Parathyroid adenoma (tissue), 2 donors: ENCODE measurements around the gene COL5A2.

ENCODE experiments used
- H2AFZ ChIP-seq: fragments of 300-600 bp; sonication (generic); one replicate; pipeline ENCODE4 v1.7.0; 2017; ENCODE audit warnings: antibody characterized with exemption, mild to moderate bottlenecking
- H3K27ac ChIP-seq: fragments of 300-600 bp; sonication (generic); one replicate; pipeline ENCODE4 v1.7.0; 2017
- H3K27me3 ChIP-seq: fragments of 300-600 bp; sonication (generic); one replicate; pipeline ENCODE4 v1.7.0; 2017; ENCODE audit warnings: low read length; ENCODE audit not compliant: control insufficient read depth, insufficient read depth
- H3K36me3 ChIP-seq: fragments of 300-600 bp; sonication (generic); one replicate; pipeline ENCODE4 v1.7.0; 2017; ENCODE audit warnings: low read length; ENCODE audit not compliant: control insufficient read depth, insufficient read depth
- H3K4me1 ChIP-seq: fragments of 300-600 bp; sonication (generic); one replicate; pipeline ENCODE4 v1.7.0; 2017; ENCODE audit warnings: control low read depth
- H3K4me2 ChIP-seq: fragments of 300-600 bp; sonication (generic); one replicate; pipeline ENCODE4 v1.7.0; 2017; ENCODE audit warnings: low read length
- H3K4me3 ChIP-seq: fragments of 300-600 bp; sonication (generic); one replicate; pipeline ENCODE4 v1.7.0; 2017; ENCODE audit warnings: low read depth, low read length
- H3K79me2 ChIP-seq: fragments of 300-600 bp; sonication (generic); one replicate; pipeline ENCODE4 v1.7.0; 2017; ENCODE audit warnings: control low read depth
- H3K9ac ChIP-seq: fragments of 300-600 bp; sonication (generic); one replicate; pipeline ENCODE4 v1.7.0; 2017; ENCODE audit warnings: mild to moderate bottlenecking
- H3K9me3 ChIP-seq: fragments of 300-600 bp; sonication (generic); one replicate; pipeline ENCODE4 v1.7.0; 2017; ENCODE audit warnings: low read length; ENCODE audit not compliant: control insufficient read depth
- CTCF ChIP-seq: fragments of 300-600 bp; sonication (generic); IDR thresholded peaks from one replicate; pipeline ENCODE4 v1.7.0; 2017; ENCODE audit warnings: antibody characterized with exemption, mild to moderate bottlenecking
- donor health status: primary hyperparathyroidism.

Gene COL5A2

GRCh38 chr2:189047171-189047888 lies 132.2 kb downstream of the COL5A2 start:
- no peaks in the 10 kb centered on the region for H3K27me3 ChIP-seq
- H3K9ac ChIP-seq, result no peak overlapping the region
- no peaks in the 10 kb centered on the region for H3K4me1 ChIP-seq
- no peak overlapping the region for H3K27ac ChIP-seq
- H3K4me2 ChIP-seq, result no peak overlapping the region
- TF ChIP-seq CTCF, result no peak
- H3K36me3 ChIP-seq, result no peaks in the 10 kb centered on the region
- no peak overlapping the region for H2AFZ ChIP-seq
- H3K79me2 ChIP-seq, result no peaks in the 10 kb centered on the region
- no peaks in the 10 kb centered on the region for H3K9me3 ChIP-seq
- H3K4me3 ChIP-seq, result no peak overlapping the region

DNA sequence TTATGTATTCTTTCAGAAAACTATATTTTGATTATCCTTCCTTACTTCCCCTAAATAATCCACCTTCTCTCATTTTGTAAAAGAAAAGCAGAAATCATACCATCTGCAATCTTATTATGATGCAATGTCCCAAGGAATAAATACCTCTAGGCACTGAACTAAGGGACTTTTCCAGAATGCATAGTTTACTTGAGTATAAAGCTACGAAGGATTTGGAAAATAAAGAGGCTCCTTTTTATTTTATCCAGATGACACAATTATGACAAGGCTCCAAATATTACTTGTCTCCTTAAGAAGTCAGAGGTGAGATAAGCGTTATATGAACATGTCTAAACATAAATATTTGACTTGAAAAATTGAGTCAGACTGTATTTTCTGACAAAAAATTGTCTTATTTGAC lies 133.2 kb downstream of the COL5A2 start:
- no peak overlapping the region for H3K4me3 ChIP-seq
- no peak overlapping the region for H3K27ac ChIP-seq
- no peak overlapping the region for H2AFZ ChIP-seq
- H3K4me1 ChIP-seq, result no peaks in the 10 kb centered on the region
- no peak overlapping the region for H3K9ac ChIP-seq
- H3K4me2 ChIP-seq, result no peak overlapping the region
- H3K36me3 ChIP-seq, result no peaks in the 10 kb centered on the region
- H3K79me2 ChIP-seq, result no peaks in the 10 kb centered on the region
- H3K9me3 ChIP-seq, result no peaks in the 10 kb centered on the region
- no peaks in the 10 kb centered on the region for H3K27me3 ChIP-seq
- no peak for TF ChIP-seq CTCF

DNA sequence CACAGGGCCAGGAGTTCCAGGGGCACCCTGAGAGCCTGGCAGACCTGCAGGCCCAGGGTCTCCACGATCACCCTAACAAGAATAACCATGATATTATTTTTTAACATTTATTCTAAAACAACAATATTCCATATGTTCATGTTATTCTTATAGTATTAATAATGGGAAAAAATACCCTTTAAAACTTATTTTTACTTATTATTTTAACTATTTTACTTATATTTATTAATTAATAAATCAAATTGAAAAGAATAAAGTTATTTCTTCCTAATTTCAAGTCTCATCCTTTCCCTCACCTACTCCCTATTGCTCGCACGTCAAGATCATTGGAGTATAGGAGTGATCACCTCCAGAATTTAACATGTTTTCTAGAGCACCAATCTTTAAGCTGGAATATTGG lies 133.7 kb downstream of the COL5A2 start:
- Histone ChIP-seq H3K27me3 (no peaks in the 10 kb centered on the region), H3K9ac (no peak overlapping the region), H3K4me3 (no peak overlapping the region), H3K36me3 (no peaks in the 10 kb centered on the region), H2AFZ (no peak overlapping the region), H3K9me3 (no peaks in the 10 kb centered on the region), H3K27ac (no peak overlapping the region), H3K79me2 (no peaks in the 10 kb centered on the region), H3K4me1 (no peaks in the 10 kb centered on the region), H3K4me2 (no peak overlapping the region)
- no peak for TF ChIP-seq CTCF

DNA sequence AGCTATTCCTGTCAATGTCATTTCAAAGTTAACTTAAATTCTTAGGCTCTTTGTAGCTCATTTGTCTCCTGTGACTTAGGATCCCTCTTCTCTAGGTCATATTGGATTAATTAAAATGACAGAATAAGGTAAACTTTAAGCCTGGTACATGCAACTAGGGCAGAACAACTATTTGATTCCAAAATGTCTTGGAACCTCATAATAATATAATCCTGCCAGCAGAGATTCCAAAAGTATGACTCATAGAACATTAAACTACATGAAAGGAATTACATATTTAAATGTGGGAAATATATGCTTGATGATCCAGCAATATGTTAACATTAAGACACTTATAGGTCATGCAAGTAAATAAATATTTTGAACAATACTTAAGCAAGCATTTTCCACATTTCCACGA lies 142.0 kb downstream of the COL5A2 start:
- H3K4me1 ChIP-seq, result no peaks in the 10 kb centered on the region
- H3K4me3 ChIP-seq, result no peak overlapping the region
- no peak overlapping the region for H3K4me2 ChIP-seq
- H3K27me3 ChIP-seq, result no peaks in the 10 kb centered on the region
- no peak for TF ChIP-seq CTCF
- no peaks in the 10 kb centered on the region for H3K79me2 ChIP-seq
- H3K36me3 ChIP-seq, result no peaks in the 10 kb centered on the region
- H3K27ac ChIP-seq, result no peak overlapping the region
- H2AFZ ChIP-seq, result no peak overlapping the region
- no peak overlapping the region for H3K9ac ChIP-seq
- H3K9me3 ChIP-seq, result no peaks in the 10 kb centered on the region
